ENCODE results near the gene NELFCD. TPM values are rescaled to one million over a fixed set of nuclear protein-coding genes. Genes with fewer than 3 reads are reported as not detected.

Gene NELFCD
- total and polyA plus RNA-seq, 2 experiments from 2014 or later = 36.3 to 57.4 TPM

DNA sequence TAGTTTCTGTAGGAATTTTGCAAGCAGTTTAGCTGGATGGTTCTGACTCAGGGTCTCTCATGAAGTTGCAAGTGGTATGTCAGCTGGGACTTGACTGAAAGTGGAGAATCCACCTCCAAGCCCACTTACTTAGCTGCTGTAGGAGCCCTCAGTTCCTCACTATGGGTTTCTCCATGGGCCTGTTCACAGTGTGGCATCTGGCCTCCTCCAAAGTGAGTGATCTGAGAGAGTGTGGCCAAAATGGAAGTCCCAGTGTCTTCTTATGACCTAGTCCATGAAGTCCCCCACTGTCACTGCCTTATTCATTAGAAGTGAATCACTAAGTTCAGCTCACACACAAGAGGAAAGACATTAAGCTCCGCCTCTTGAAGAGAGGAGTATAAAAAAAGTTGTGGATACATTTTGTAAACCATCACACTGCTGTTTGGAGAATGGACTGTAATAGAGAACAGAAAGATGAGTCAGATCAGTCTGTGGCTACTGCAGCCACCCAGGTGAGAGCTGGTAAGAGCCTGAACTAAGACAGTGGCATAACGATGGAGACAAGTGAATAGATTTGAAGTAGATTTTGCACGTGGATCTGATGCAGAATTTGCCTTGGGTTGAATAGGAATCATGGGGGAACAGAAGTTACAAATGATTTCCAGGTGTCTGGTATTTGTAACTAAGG is 4.9 kb upstream of the NELFCD start:
- no peak for DNase-seq
- H4K20me1 ChIP-seq (ENCODE audit: insufficient read depth) = no peaks in the 10 kb centered on the region
- in situ Hi-C loops (cut with MboI) = no loop called here
- H3K27me3 ChIP-seq (replicated peaks; ENCODE audit: insufficient read depth) = no peaks in the 10 kb centered on the region
- WGBS, 2 experiments (ENCODE audit: low coverage in 1 of 2, low lambda C conversion rate in 2 of 2, missing lambda C conversion rate in 2 of 2) = 63 to 64% methylated on average over 3 of the region's 3 CpGs
- no peaks in the 10 kb centered on the region for H3K9me3 ChIP-seq (ENCODE audit: low read depth)
- H3K4me2 ChIP-seq (ENCODE audit: unreplicated experiment) = no peak overlapping the region
- TF ChIP-seq EZH2 (IDR thresholded peaks at IDR 0.05; ENCODE audit: insufficient read depth, poor library complexity, severe bottlenecking) (no peak), EZH2phosphoT487 (IDR thresholded peaks at IDR 0.05; ENCODE audit: insufficient read depth, low read depth) (no peak)
- no peak overlapping the region for H2AFZ ChIP-seq
- no peaks in the 10 kb centered on the region for H3K9me2 ChIP-seq (ENCODE audit: insufficient read depth)
- no peak overlapping the region for H3K4me3 ChIP-seq
- no peaks in the 10 kb centered on the region for H3K4me1 ChIP-seq (ENCODE audit: insufficient read depth)
- no peaks in the 10 kb centered on the region for H3K79me2 ChIP-seq (ENCODE audit: insufficient read depth)
- H3K36me3 ChIP-seq (ENCODE audit: low read depth) = no peaks in the 10 kb centered on the region
- no peak overlapping the region for H3K27ac ChIP-seq
- H3K9ac ChIP-seq = no peak overlapping the region
- no peaks in the 10 kb centered on the region for H3F3A ChIP-seq (ENCODE audit: insufficient read depth)

GRCh38 chr20:58978351-58979190 is 2.5 kb upstream of the NELFCD start:
- TF ChIP-seq EZH2 (IDR thresholded peaks at IDR 0.05; ENCODE audit: insufficient read depth, poor library complexity, severe bottlenecking) = no peak
- TF ChIP-seq EZH2phosphoT487 (IDR thresholded peaks at IDR 0.05; ENCODE audit: insufficient read depth, low read depth) = no peak
- Histone ChIP-seq H3K9me3 (ENCODE audit: low read depth) (no peaks in the 10 kb centered on the region), H3K9ac (no peak overlapping the region), H3K27ac (no peak overlapping the region), H3F3A (ENCODE audit: insufficient read depth) (no peaks in the 10 kb centered on the region), H2AFZ (no peak overlapping the region), H3K9me2 (ENCODE audit: insufficient read depth) (no peaks in the 10 kb centered on the region), H3K4me3 (no peak overlapping the region), H3K27me3 (replicated peaks; ENCODE audit: insufficient read depth) (no peaks in the 10 kb centered on the region), H3K4me2 (ENCODE audit: unreplicated experiment) (no peak overlapping the region), H3K79me2 (ENCODE audit: insufficient read depth) (peaks cover 22% of the 10 kb centered on the region), H4K20me1 (ENCODE audit: insufficient read depth) (no peaks in the 10 kb centered on the region; the same call in 1 of the 2 replicates), H3K4me1 (ENCODE audit: insufficient read depth) (peaks cover 6% of the 10 kb centered on the region), H3K36me3 (ENCODE audit: low read depth) (no peaks in the 10 kb centered on the region)
- 50 to 55% methylated on average over 6 of the region's 6 CpGs for WGBS, 2 experiments (ENCODE audit: low coverage in 1 of 2, low lambda C conversion rate in 2 of 2, missing lambda C conversion rate in 2 of 2)
- no peak for DNase-seq
- in situ Hi-C loops (cut with MboI) = no loop called here

GRCh38 chr20:58981628-58982364 is 740 bp downstream of the NELFCD start:
- DNase-seq = peak; percentile 56
- Histone ChIP-seq H3K36me3 (ENCODE audit: low read depth) (peaks cover 3% of the 10 kb centered on the region; the same call in 1 of the 2 replicates), H3K4me3 (peak overlapping the region; percentile 96), H3K4me2 (ENCODE audit: unreplicated experiment) (peak overlapping the region; percentile 74), H3K9me3 (ENCODE audit: low read depth) (no peaks in the 10 kb centered on the region), H4K20me1 (ENCODE audit: insufficient read depth) (no peaks in the 10 kb centered on the region; the same call in 1 of the 2 replicates), H3K4me1 (ENCODE audit: insufficient read depth) (peaks cover 6% of the 10 kb centered on the region), H3K9me2 (ENCODE audit: insufficient read depth) (no peaks in the 10 kb centered on the region), H2AFZ (peak overlapping the region; percentile 100), H3K79me2 (ENCODE audit: insufficient read depth) (peaks cover 54% of the 10 kb centered on the region), H3F3A (ENCODE audit: insufficient read depth) (no peaks in the 10 kb centered on the region), H3K27ac (no peak overlapping the region), H3K27me3 (replicated peaks; ENCODE audit: insufficient read depth) (no peaks in the 10 kb centered on the region), H3K9ac (peak overlapping the region; percentile 85)
- in situ Hi-C loops (cut with MboI) = no loop called here
- 18 to 19% methylated on average over 21 to 29 of the region's 29 CpGs for WGBS, 2 experiments (ENCODE audit: low coverage in 1 of 2, low lambda C conversion rate in 2 of 2, missing lambda C conversion rate in 2 of 2)
- TF ChIP-seq EZH2phosphoT487 (IDR thresholded peaks at IDR 0.05; ENCODE audit: insufficient read depth, low read depth) (no peak), EZH2 (IDR thresholded peaks at IDR 0.05; ENCODE audit: insufficient read depth, poor library complexity, severe bottlenecking) (no peak)

Data from GM23248 (cell line).